HG03196 (cell line): ENCODE data around the gene RPS16.

Experiments used
- ATAC-seq: cut with Tn5 transposase; IDR thresholded peaks from one replicate; pipeline ENCODE4 v1.9.1; 2021; ENCODE audit not compliant: unreplicated experiment

The RPS16 gene

DNA sequence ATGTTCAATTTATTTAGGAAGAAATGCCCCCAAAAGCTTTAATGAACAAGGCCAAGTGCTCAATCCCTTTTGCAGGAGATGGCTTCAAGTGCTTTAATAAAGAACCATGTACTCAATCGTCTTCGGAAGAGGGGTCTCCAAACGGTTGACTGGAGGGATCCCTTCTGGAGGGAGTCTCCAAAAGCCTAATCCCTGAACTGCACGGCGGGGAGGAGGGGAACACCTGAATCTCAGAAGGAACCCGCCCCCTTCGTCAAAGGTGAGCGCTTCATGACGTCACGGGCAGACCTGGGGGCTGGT lies 45.3 kb downstream of the RPS16 start:
- ATAC-seq = no peak

DNA sequence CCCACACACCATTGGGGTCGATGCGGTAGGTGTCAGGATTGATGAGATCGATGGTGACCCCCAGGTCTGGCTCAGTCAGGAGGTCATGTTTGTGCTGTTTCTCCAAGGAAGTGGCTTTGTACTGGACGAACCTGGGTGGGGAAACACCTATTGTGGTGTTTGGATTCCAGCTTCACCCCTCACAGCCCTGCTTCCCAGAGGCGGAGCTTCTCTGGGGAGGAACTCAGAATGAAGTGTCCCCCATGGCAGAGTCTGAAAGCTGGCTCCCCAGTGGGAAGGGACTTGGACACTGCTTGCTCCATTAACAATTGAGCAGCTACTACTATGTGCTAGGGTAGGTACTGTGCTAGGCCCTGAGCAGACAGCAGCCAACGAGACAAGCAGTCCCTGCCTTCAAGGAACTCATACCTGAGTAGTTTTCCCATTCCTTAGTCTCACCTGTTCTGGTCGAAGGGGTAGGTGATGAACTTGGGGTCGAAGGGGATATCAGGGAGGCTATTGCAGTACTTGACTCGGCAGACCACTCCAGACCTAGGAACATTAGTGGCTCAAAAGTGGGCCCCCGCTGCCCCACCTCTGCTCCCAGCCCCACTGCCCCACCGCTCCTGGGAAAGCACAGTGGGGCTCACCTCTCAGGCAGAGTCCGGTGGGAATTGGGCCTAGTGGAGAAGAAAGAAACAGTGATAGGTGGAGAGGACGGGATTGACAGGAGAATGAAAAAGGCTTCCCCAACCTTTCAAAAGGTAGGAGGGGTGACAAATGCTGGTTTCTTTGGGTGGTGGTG lies 45.9 kb downstream of the RPS16 start:
- no peak for ATAC-seq

GRCh38 chr19:39388657-39389056 lies 47.1 kb downstream of the RPS16 start:
- ATAC-seq = no peak

DNA sequence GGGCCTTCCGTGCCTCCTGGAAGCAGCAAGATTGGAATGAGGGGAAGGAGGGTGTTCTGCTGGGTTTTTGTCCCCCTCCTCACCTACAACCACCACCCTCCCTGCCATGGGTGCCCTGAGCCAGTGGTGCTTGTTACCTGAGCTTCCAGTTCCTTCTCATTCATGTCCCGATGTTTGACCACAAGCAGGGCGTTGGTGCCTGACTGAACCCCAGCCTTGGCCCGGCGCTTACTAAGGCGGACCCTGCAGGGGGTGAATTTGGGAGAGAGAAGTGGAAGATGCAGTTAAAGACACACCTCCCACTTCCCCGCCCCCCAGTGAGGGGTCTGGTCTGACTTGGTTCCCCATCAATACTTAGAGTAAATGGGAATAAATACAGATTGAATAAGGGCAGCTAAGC lies 49.2 kb downstream of the RPS16 start:
- no peak for ATAC-seq

- no peak for ATAC-seq
Measured at GRCh38 chr19:39385629-39386411, 49.9 kb downstream of the RPS16 start.

GRCh38 chr19:39384839-39385568 lies 50.7 kb downstream of the RPS16 start:
- ATAC-seq = no peak
